LNCAP (cell line): ENCODE data around the gene DNAH6.

Experiments used
- TF ChIP-seq, protein P1 (sequence below): fragments of 450-650 bp; IDR thresholded peaks from 2 replicates; pipeline ENCODE4 v1.5.1; 2017; ENCODE audit warnings: mild to moderate bottlenecking

Gene DNAH6

DNA sequence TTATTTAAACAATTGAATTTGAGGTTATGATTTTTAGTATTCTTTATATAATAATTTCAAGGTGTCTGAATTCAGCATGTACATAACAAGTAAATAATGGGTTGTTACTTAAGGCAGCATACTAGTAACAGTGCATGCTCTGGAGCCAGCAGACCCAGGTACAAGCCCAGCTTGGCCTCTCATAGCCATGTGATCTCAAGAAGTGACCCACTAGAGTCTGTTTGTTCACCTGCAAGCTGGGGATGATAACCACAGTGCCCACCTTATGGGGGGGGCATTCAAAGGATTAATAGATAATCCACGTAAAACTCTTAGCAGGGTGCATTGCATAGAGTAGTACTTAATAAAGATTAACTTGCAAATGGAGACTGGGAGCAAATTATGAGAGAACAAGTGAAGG, 201.0 kb downstream of the DNAH6 start:
- TF ChIP-seq, protein P1, sequence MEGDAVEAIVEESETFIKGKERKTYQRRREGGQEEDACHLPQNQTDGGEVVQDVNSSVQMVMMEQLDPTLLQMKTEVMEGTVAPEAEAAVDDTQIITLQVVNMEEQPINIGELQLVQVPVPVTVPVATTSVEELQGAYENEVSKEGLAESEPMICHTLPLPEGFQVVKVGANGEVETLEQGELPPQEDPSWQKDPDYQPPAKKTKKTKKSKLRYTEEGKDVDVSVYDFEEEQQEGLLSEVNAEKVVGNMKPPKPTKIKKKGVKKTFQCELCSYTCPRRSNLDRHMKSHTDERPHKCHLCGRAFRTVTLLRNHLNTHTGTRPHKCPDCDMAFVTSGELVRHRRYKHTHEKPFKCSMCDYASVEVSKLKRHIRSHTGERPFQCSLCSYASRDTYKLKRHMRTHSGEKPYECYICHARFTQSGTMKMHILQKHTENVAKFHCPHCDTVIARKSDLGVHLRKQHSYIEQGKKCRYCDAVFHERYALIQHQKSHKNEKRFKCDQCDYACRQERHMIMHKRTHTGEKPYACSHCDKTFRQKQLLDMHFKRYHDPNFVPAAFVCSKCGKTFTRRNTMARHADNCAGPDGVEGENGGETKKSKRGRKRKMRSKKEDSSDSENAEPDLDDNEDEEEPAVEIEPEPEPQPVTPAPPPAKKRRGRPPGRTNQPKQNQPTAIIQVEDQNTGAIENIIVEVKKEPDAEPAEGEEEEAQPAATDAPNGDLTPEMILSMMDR: no peak

DNA sequence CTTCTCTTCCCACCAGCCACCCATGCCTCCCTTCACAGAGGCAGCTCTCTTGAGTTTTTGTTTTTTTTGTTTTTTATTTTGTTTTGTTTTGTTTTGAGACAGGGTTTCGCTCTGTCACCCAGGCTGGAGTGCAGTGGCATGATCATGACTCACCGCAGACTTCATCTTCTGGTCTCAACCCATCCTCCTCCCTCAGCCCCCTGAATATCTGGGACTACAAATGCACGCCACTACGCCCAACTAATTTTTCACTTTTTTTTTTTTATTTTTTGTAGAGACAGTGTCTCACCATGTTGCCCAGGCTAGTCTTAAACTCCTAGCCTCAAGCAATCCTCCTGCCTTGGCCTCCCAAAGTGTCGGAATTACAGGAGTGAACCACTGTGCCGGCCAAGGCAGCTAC, 203.1 kb downstream of the DNAH6 start:
- TF ChIP-seq, protein P1: no peak

DNA sequence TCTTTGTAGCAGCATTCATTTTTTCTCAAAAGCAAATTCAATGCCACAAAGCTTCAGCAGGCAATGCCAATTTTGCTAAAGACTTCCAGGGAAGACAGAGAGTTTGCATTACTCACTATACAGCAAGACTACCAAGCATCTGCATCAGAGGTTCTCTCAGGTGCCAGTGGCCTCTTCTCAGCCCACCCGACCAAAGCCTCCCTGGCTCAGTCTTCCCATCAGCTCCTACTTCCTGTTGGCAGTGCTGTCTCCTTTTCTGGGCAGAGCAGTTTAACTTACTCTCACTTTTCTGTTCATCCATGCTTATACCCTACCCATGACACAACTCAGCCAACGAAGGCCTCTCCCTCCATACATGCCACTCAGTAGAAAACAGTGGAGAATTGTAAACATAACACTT, 207.5 kb downstream of the DNAH6 start:
- TF ChIP-seq, protein P1: no peak

DNA sequence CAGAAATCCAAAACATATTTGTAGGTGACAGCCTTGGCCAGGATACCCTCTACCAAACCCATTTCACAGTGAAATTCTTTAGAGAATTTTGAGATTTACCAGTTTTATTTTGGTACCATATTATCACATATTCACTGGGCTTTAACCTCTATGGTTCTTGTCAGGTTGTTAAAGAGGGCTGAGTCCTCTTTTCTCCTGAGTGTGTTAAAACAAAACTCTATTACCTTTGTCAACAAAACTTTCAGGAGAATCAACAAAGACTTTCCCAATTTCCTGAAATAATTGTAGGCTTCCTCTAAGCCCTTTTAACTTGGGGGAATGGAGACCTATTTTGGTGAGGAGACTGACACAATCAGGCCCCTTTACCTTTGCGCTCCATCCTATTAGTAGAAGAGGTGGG, 209.4 kb downstream of the DNAH6 start:
- TF ChIP-seq, protein P1: no peak

DNA sequence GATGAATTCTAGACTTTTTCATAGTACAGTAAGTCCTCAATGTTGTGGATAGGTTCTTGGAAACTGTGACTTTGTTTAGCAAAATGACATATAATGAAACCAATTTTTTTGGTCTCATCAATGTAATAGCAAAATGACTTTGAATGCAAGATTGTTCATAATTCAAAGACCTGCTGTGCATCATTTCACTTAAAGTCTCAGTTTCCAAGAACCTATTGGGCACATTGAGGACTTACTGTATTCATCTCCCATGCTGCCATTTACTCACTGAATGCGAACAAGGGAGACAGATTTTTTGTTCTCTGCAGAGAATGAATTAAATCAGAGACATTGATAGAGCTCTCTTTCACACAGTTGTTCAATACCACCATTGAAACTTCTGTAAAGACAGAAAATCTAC, 211.0 kb downstream of the DNAH6 start:
- TF ChIP-seq, protein P1: no peak

DNA sequence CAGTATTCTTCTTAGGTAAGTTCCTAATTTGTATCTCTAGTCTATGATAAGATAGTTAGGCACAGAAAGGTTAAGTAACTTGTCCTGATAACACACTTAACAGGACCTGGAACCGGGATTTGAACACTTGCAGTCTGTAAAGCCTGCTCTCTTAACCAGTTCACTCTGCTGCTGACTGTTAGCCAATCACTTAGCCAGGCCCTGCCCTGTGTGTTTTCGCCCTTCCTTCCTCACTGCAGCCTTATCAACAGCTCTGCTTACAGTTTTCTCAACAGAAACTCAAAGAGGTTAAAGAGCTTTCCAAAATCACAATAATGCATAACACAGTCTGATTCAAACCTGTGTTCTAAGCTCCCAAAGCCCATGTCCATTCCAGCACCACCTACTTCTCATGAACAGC, 212.9 kb downstream of the DNAH6 start:
- TF ChIP-seq, protein P1: no peak

DNA sequence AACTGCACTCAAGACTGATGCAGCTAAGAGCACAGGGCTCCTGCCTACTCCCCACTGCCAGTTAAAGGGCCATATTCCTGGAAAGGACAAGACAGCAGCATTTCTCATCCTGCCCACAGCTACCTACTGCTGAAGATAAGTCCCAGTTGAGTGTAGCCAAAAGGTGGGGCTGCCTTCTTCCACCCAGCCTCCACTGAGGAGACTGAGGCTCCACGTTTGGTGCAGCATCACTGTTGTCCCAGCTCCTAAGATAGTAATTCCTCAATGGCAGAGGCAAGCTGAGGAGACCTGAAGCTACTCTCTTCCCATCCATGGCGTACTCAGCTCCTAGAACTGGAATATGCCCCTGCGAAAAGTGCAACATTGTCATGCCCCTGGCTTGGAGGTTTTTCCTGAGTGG, 214.9 kb downstream of the DNAH6 start:
- TF ChIP-seq, protein P1: no peak

DNA sequence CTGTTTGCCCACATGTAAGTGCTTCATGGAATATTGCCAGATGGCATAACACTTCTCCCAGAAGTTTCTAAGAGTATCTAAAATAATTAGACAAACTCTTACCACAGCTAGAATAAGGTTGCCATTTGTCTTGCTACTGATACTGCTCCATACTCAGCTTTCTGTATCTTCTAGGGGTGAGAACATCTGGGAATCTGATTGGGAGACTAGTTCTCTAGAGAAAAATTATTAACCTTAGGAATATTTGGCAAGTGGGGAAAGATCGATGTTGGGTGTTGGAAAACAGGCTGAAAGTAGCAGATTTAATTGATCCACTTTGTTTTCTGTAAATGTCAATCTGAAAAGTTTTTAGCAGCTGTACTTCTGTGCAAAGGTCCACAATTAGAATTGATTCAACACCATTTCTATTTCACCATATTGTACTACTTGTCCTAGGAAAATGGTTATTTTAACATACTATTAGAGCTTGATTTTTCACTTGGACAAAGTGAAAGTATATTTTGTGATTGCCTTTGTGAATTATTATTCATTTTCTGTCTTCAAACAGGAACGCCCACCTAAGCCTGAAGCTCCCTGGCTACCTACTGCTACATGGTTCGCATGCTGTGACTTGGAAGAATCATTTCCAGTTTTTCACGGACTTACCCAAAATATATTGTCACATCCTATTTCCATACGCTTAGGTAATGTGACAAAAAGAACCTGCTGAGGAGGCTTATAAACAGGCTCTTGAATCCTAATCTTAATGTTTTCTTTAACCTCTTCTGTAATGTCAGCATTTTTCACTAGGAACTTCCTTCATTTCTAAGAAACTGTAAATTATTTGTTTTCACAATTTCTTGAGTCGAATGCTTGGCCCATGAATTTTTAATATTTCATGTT, 216.8 kb downstream of the DNAH6 start:
- TF ChIP-seq, protein P1: no peak
